ENCODE measurements around the gene MYOZ1.

GRCh38 chr10:73653195-73653594, 11.9 kb upstream of the MYOZ1 start:
- TF ChIP-seq POLR2A (IDR thresholded peaks at IDR 0.05), result no peak
- no peak for TF ChIP-seq CTCF (IDR thresholded peaks at IDR 0.05)
